Neural cell (in vitro differentiated cells): ENCODE results near the gene WDFY3. TPM values are rescaled to one million over a fixed set of nuclear protein-coding genes. Genes with fewer than 3 reads are reported as not detected.

ENCODE experiments used
- H2AFZ ChIP-seq: fragments of 200-600, 300-800 bp; sonication (generic), shearing (Covaris generic); 2 replicates; pipeline ENCODE4 v1.6.0; 2014; ENCODE audit warnings: low read depth, mild to moderate bottlenecking, antibody characterized with exemption, low read length, moderate library complexity
- H3F3A ChIP-seq: fragments of 200-600 bp; shearing (Covaris generic); 2 replicates; pipeline ENCODE4 v1.6.1; 2016; ENCODE audit warnings: mild to moderate bottlenecking, moderate library complexity, mixed read lengths, antibody characterized with exemption, low read length; ENCODE audit not compliant: insufficient read depth, poor library complexity, severe bottlenecking
- H3K27ac ChIP-seq: fragments of 200-600, 300-800 bp; sonication (generic), shearing (Covaris generic); 2 replicates; pipeline ENCODE4 v1.5.1; 2014; ENCODE audit warnings: mild to moderate bottlenecking, low read length, moderate library complexity
- H3K27me3 ChIP-seq: fragments of 300-800, 200-600 bp; sonication (generic), shearing (Covaris generic); 2 replicates; pipeline ENCODE4 v1.6.0; 2014; ENCODE audit warnings: mild to moderate bottlenecking, low read depth, low read length, moderate library complexity; ENCODE audit not compliant: insufficient read depth
- H3K36me3 ChIP-seq: fragments of 300-800, 200-600 bp; sonication (generic), shearing (Covaris generic); 2 replicates; pipeline ENCODE4 v1.5.1; 2014; ENCODE audit warnings: mild to moderate bottlenecking, antibody characterized with exemption, low read length, moderate library complexity; ENCODE audit not compliant: insufficient read depth
- H3K4me2 ChIP-seq: fragments of 300-800, 200-600 bp; sonication (generic), shearing (Covaris generic); 2 replicates; pipeline ENCODE4 v1.6.0; 2014; ENCODE audit warnings: mild to moderate bottlenecking, low read length
- H3K4me3 ChIP-seq: fragments of 300-800, 200-600 bp; sonication (generic), shearing (Covaris generic); 2 replicates; pipeline ENCODE4 v1.5.1; 2014; ENCODE audit warnings: mild to moderate bottlenecking, low read length, moderate library complexity
- H3K79me2 ChIP-seq: fragments of 200-600 bp; shearing (Covaris generic); replicated peaks from 2 replicates; pipeline ENCODE4 v1.6.0; 2014; ENCODE audit warnings: mild to moderate bottlenecking, low read length, moderate library complexity; ENCODE audit not compliant: insufficient read depth
- H3K9ac ChIP-seq: fragments of 300-800, 200-600 bp; sonication (generic), shearing (Covaris generic); 2 replicates; pipeline ENCODE4 v1.6.1; 2016; ENCODE audit warnings: mild to moderate bottlenecking, low read length, mixed read lengths
- H3K9me2 ChIP-seq: fragments of 200-600 bp; shearing (Covaris generic); 2 replicates; pipeline ENCODE4 v1.6.1; 2016; ENCODE audit warnings: mild to moderate bottlenecking, low read length, mixed read lengths; ENCODE audit not compliant: insufficient read depth
- H3K9me3 ChIP-seq: fragments of 200-600, 300-800 bp; sonication (generic), shearing (Covaris generic); 2 replicates; pipeline ENCODE4 v1.6.1; 2016; ENCODE audit warnings: mild to moderate bottlenecking, mixed run types, low read length, moderate library complexity, mixed read lengths
- H4K20me1 ChIP-seq: fragments of 200-600 bp; shearing (Covaris generic); 2 replicates; pipeline ENCODE4 v1.6.1; 2016; ENCODE audit warnings: mild to moderate bottlenecking, mixed run types; ENCODE audit not compliant: insufficient read depth
- CTCF ChIP-seq: fragments of 450-650 bp; IDR thresholded peaks from 2 replicates; pipeline ENCODE4 v1.5.1; 2014; ENCODE audit warnings: antibody characterized with exemption, mild to moderate bottlenecking, moderate library complexity; ENCODE audit not compliant: poor library complexity, severe bottlenecking
- EP300 ChIP-seq: fragments of 450-650 bp; conservative IDR thresholded peaks from 2 replicates; pipeline ENCODE4 v1.6.1; 2014; ENCODE audit warnings: antibody characterized with exemption, mild to moderate bottlenecking, moderate library complexity; ENCODE audit not compliant: poor library complexity, severe bottlenecking
- EZH2 ChIP-seq: fragments of 200-600, 300-800 bp; shearing (Covaris generic), sonication (generic); IDR thresholded peaks from 2 replicates; pipeline ENCODE4 v1.6.1; 2014; ENCODE audit warnings: antibody characterized with exemption, low read length, borderline replicate concordance, mild to moderate bottlenecking; ENCODE audit not compliant: insufficient read depth, poor library complexity, severe bottlenecking
- MXI1 ChIP-seq: fragments of 450-650 bp; conservative IDR thresholded peaks from 2 replicates; pipeline ENCODE4 v1.6.1; 2014; ENCODE audit warnings: antibody characterized with exemption, mild to moderate bottlenecking; ENCODE audit not compliant: poor library complexity, severe bottlenecking
- POLR2AphosphoS5 ChIP-seq: IDR thresholded peaks from 2 replicates; pipeline ENCODE4 v1.6.1; 2012
- RAD21 ChIP-seq: fragments of 450-650 bp; conservative IDR thresholded peaks from 2 replicates; pipeline ENCODE4 v1.6.1; 2014; ENCODE audit warnings: antibody characterized with exemption, mild to moderate bottlenecking, moderate library complexity
- SMC3 ChIP-seq: fragments of 450-650 bp; conservative IDR thresholded peaks from 2 replicates; pipeline ENCODE4 v1.6.1; 2014; ENCODE audit warnings: antibody characterized with exemption, mild to moderate bottlenecking, moderate library complexity; ENCODE audit not compliant: poor library complexity
- TAF1 ChIP-seq: IDR thresholded peaks from 2 replicates; pipeline ENCODE4 v1.6.1; 2012; ENCODE audit warnings: low read depth
- polyA plus RNA-seq: library from polyadenylated mRNA; depleted of rRNA; stranded (reverse); fragments of >200 nt; gene quantifications from 2 replicates; pipeline ENCODE4 v1.2.3, GENCODE V29; 2014
- TF ChIP-seq, protein P1 (sequence below): IDR thresholded peaks from 2 replicates; pipeline ENCODE4 v1.6.1; 2012; ENCODE audit warnings: borderline replicate concordance

Gene WDFY3
- polyA plus RNA-seq, 1 donor from 2014 or later: 39.8 TPM

DNA sequence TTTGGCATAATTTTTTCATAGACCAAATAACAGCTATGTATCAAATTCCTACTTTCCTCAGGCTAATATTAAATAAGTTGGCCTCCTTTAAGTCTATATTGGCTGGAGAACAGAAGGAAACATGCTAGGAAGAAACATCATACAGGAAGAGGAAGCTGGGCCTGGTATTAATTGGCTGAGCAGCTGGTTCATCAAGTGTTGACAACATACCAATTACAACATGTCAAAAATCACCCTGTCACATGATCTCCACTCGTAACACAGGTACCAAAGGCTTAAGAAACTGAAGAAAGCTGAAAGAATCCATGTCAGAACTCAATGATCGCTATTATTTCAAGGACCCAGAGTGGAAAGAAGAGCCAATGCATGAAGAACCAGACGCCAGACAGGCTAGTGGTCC, 10.5 kb downstream of the WDFY3 start:
- H3K27ac ChIP-seq: no peak overlapping the region
- H3K9me2 ChIP-seq: no peaks in the 10 kb centered on the region
- peaks cover 5% of the 10 kb centered on the region for H3K36me3 ChIP-seq
- peaks cover 97% of the 10 kb centered on the region for H3K79me2 ChIP-seq
- H3K27me3 ChIP-seq: no peaks in the 10 kb centered on the region
- no peak overlapping the region for H3K4me2 ChIP-seq
- no peak overlapping the region for H3K9ac ChIP-seq
- H3F3A ChIP-seq: peaks cover 2% of the 10 kb centered on the region
- no peak overlapping the region for H2AFZ ChIP-seq
- no peaks in the 10 kb centered on the region for H3K9me3 ChIP-seq
- no peak for TF ChIP-seq CTCF
- TF ChIP-seq, protein P1, sequence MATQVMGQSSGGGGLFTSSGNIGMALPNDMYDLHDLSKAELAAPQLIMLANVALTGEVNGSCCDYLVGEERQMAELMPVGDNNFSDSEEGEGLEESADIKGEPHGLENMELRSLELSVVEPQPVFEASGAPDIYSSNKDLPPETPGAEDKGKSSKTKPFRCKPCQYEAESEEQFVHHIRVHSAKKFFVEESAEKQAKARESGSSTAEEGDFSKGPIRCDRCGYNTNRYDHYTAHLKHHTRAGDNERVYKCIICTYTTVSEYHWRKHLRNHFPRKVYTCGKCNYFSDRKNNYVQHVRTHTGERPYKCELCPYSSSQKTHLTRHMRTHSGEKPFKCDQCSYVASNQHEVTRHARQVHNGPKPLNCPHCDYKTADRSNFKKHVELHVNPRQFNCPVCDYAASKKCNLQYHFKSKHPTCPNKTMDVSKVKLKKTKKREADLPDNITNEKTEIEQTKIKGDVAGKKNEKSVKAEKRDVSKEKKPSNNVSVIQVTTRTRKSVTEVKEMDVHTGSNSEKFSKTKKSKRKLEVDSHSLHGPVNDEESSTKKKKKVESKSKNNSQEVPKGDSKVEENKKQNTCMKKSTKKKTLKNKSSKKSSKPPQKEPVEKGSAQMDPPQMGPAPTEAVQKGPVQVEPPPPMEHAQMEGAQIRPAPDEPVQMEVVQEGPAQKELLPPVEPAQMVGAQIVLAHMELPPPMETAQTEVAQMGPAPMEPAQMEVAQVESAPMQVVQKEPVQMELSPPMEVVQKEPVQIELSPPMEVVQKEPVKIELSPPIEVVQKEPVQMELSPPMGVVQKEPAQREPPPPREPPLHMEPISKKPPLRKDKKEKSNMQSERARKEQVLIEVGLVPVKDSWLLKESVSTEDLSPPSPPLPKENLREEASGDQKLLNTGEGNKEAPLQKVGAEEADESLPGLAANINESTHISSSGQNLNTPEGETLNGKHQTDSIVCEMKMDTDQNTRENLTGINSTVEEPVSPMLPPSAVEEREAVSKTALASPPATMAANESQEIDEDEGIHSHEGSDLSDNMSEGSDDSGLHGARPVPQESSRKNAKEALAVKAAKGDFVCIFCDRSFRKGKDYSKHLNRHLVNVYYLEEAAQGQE: no peak
- peak overlapping the region; percentile 18 for H3K4me3 ChIP-seq
- H4K20me1 ChIP-seq: no peaks in the 10 kb centered on the region

GRCh38 chr4:84954982-84955567, 11.4 kb downstream of the WDFY3 start:
- Histone ChIP-seq H3K4me2 (no peak overlapping the region), H4K20me1 (no peaks in the 10 kb centered on the region), H2AFZ (no peak overlapping the region), H3F3A (peaks cover 2% of the 10 kb centered on the region), H3K4me3 (no peak overlapping the region), H3K36me3 (peaks cover 5% of the 10 kb centered on the region), H3K9me3 (no peaks in the 10 kb centered on the region), H3K27me3 (no peaks in the 10 kb centered on the region), H3K9me2 (no peaks in the 10 kb centered on the region), H3K27ac (no peak overlapping the region), H3K79me2 (peaks cover 91% of the 10 kb centered on the region), H3K9ac (no peak overlapping the region)
- TF ChIP-seq MXI1 (no peak), SMC3 (no peak), EP300 (no peak), TAF1 (no peak), POLR2AphosphoS5 (no peak), RAD21 (no peak), EZH2 (no peak), CTCF (no peak)
- TF ChIP-seq, protein P1: no peak
